HK-2 (cell line): ENCODE results near the gene CABLES1.
"Not testable (repeated sequence)": the region's sequence is repeated elsewhere in the genome, so short reads cannot be mapped to it uniquely, and the experiment has no call there.

Experiments used
- DNase-seq: peaks from one replicate; pipeline ENCODE4 v3.0.0-alpha.2; 2018; ENCODE audit not compliant: unreplicated experiment

The CABLES1 gene, protein sequence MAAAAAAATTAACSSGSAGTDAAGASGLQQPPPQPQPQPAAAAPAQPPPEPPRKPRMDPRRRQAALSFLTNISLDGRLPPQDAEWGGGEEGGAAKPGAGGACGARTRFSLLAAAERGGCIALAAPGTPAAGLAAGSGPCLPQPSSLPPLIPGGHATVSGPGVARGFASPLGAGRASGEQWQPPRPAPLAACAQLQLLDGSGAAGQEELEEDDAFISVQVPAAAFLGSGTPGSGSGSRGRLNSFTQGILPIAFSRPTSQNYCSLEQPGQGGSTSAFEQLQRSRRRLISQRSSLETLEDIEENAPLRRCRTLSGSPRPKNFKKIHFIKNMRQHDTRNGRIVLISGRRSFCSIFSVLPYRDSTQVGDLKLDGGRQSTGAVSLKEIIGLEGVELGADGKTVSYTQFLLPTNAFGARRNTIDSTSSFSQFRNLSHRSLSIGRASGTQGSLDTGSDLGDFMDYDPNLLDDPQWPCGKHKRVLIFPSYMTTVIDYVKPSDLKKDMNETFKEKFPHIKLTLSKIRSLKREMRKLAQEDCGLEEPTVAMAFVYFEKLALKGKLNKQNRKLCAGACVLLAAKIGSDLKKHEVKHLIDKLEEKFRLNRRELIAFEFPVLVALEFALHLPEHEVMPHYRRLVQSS

DNA sequence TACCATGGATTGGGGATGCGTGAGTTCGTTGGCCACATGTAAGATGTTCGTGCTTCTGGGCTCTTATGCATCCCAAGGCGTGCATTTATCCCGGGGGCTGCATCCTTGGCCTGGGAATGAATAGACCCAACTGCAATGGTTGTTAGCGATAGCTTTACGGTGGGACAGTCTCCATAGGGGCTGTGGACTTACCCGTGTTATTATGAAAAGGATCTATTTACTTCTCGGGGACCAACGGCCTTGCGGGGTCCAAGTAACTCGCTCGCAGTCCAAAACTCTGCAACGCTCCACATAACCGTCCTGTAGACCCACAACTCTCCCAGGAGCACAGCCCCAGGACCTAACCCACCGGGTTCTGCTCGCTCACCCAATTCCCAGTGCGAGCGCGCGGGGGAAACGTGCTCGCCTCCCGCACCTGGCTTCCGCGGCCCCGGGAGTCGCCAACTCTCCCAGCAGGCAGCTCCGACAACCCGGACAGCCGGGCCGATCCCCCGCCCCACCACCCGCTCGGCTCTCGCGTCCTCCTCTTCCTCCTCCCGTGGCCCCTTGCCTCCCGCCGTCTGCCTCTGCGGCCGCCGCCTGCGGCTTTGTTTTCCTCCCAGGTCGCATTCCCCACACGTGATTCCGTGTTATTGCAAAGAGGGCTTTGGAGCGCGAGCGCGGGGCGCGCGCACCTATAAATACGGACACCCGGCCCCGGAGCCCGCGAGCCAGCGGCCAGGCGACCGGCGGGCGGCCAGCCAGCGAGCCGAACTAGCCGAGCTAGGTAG lies at the start of gene CABLES1:
Gene CABLES1 (plus strand): TSS at position 706 of the 770 bp plus-strand sequence. CDS start 278 bp downstream, outside the sequence.
- DNase-seq = peak; percentile 59

DNA sequence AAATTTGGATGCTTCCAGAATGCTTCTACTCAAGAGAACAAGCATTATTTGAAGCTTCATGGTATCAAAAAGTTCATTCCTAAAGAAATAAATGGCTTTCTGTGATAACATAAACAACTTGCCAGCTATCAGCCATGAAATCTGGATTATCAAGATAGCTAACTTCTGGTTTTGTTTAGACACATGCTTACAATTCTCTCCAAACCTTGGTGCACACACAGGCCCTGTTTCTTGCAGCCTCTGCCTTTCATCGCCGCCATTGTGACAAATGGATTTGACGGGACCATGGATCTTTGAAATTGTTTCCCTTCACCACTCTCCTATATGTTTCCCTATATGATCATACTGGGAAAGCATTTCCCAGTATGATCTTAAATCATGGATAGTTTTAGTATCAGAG lies 47.9 kb upstream of the CABLES1 start:
- DNase-seq = no peak

DNA sequence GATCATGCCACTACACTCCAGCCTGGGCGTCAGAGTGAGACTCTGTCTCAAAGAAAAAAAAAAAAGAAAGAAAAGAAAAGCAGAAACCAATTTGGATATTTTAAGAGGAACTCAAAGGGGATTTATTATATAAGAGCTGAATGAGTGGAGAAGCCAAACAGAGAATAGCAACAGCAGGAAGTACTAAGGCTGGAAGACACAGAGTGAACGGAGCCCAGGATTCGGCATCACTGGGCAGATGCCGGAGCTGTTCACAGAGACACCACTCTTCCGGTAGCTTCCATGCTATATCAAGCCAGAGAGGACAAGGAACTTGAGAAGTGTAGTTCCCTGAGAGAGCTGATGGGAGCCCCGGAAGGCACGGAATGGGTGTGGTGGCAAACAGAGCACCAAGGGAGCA lies 47.0 kb upstream of the CABLES1 start:
- DNase-seq = no peak

DNA sequence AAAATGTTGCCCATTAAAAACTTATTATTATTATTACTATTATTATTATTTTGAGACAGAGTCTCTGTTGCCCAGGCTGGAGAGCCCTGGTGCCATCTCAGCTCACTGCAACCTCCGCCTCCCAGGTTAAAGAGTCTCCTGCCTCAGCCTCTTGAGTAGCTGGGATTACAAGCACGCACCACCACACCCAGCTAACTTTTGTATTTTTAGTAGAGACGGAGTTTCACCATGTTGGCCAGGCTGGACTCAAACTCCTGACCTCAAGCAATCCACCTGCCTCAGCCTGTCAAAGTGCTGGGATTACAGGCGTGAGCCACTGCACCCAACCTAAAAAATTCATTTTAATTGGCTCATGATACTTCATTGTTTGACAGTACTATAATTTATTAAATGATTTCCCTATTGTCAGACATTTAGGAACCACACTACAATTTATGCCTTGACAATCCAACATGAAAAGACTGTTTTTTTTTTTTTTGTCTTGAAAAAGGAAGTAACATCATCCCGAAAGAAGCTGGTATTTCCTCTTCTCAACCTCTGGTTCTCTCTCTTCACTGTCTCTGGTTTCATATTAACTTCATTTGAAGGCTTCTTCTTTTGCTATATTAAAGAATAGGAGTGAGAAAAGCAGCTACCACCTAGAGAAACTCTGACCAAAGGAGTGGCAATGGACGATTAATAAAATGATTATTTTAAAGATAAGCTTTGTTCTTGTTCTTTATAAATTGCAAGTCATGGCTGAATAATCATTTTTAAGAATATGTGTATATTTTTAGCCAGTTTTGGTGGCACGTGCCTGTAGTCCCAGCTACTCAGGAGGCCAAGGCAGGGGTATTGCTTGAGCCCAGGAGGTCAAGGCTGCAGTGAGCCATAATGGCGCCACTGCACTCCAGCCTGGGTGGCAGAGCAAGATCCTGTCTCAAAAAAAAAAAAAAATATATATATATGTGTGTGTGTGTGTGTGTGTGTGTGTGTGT lies 44.0 kb upstream of the CABLES1 start:
- DNase-seq = not testable (repeated sequence)

DNA sequence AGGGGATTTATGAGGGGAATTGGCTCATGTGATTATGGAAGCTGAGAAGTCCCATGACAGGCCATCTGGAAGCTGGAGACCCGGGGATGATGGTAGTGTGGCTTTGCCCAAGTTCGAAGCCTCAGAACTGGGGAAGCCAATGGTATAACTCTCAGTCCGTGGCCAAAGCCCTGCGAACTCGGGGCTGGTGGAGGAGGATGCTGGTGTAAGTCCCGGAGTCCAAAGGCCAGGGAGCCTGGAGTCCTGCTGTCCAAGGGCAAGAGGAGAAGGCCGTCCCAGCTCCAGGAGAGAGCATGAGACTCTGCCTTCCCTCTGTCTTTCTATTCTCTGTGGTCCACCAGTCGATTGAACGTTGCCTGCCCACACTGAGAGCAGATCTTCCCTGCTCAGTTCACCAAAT lies 43.2 kb upstream of the CABLES1 start:
- DNase-seq = no peak

DNA sequence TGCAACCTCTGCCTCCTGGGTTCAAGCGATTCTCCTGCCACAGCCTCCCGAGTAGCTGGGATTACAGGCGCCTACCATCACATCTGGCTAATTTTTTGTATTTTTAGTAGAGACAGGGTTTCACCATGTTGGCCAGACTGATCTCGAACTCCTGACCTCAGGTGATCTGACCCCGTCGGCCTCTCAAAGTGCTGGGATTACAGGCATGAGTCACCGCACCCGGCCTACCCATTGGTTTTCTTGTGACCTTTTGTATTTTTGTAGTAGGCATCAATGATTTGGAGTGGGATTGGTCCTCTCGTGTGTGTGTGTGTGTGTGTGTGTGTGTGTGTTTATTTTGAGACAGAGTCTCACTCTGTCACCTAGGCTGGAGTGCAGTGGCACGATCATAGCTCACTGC lies 42.2 kb upstream of the CABLES1 start:
- not testable (repeated sequence) for DNase-seq

DNA sequence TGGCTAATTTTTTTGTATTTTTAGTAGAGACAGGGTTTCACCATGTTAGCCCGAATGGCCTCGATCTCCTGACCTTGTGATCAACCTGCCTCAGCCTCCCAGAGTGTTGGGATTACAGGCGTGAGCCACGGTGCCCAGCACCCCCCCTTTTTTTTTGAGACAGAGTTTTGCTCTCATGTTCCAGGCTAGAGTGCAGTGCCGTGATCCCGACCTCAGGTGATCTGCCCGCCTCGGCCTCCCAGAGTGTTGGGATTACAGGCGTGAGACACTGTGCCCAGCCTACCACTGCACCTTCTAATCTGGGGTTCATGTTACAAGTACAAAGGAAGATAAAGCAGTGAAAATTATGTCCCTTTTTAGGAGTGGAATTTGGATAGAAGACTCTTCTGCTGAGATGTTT lies 41.5 kb upstream of the CABLES1 start:
- no peak for DNase-seq

DNA sequence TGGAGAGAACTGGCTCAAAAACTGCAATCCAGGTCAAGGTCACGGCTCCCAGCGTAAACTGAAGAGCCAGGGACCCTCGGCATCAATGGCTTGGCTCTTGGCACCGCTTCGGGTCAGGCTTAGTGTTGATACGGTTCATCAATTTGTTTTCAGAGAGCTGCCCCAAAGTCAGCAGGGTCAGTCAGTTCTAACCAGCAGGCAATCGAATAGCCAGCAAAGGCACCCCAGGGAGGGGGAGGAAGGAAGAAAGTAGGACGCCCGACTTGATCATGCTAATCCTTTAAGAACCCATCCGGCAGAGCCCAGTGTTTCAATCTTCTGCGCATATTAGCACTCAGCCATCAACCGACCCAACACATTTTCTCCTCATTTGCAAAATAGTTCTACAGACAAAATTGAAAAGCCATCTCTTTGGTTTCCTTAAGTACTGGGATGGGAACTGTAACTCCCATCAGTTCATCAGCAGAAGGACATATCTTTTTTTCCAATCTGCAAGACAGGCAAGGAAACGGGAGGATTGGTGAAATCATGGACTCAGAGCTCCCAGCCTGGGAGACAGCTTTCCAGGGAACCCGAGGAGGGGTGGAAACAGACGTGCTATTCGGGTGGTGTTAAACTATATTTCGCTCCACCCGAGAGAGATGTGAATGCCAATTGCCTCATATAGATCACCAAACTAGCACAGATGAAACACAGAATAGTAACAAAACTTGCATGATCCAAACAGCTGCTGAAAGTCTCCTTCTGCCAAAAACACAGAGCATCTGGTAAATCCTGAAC lies 40.7 kb upstream of the CABLES1 start:
- DNase-seq = no peak

DNA sequence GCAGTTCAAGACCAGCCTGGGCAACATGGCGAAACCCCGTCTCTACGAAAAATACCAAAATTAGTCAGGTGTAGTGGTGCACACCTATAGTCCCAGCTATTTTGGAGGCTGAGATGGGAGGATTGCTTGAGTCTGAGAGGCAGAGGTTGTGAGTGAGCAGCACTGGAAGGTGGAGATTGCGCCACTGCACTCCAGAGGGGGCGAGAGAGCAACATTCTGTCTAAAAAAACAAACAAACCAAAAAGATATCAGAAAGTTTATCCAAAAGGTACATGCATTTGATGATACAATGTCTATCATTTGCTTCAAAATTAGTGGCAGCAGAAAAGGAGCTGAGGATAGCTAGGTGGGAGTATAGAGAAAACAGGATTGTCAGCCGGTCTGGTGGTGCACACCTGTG lies 39.8 kb upstream of the CABLES1 start:
- no peak for DNase-seq

DNA sequence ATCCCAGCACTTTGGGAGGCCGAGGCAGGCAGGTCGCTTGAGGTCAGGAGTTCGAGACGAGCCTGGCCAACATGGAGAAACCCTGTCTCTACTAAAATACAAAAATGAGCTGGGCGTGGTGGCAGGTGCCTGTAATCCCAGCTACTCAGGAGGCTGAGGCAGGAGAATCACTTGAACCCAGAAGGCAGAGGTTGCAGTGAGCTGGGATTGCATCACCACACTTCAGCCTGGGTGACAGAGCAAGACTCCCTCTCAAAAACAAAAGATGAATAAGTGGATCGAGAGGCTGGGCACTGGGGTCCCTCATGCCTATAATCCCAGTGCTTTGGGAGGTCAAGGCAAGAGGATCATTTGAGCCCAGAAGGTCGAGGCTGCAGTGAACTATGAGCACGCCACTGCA lies 38.3 kb upstream of the CABLES1 start:
- not testable (repeated sequence) for DNase-seq

DNA sequence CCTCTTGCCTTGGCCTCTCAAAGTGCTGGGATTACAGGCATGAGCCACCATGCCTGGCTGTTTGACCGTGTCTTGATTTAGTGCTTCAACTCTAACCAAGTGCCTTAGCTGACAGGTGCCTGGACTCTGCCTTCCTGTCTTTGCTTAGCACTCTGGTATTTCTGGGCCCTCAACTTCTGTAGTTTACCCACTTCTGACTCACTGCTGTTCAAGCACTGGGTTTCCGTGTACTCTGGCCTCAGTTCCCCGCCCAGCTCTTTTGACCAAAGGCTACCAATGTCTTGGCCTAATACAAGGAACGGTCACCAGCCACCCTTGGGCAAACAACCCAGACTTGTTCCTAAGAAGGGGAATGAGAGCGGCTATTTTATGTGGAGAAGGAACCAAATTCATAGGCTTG lies 35.7 kb upstream of the CABLES1 start:
- no peak for DNase-seq

DNA sequence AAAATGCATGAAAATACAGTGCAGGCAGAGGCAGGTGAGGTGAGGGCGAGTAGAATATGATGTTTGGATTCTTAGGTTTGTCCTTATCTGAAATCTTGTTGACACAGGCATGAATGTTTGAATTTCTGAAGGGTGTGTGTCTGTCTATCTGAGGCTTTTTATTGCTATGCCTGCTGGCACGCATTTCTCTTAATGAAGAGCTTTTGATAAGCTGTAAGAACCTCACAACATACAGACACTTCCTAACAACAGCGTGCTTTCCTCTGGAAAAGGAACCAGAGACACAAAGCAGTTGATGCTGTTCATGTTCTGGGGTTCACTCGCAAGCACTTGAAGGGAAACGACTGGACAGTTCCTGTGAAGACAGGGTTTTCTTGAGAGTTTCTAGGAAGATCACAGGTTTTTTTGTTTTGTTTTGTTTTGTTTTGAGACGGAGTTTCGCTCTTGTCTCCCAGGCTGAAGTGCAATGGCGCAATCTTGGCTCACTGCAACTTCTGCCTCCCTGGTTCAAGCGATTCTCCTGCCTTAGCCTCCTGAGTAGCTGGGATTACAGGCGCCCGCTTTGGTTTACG lies 33.3 kb upstream of the CABLES1 start:
- no peak for DNase-seq

DNA sequence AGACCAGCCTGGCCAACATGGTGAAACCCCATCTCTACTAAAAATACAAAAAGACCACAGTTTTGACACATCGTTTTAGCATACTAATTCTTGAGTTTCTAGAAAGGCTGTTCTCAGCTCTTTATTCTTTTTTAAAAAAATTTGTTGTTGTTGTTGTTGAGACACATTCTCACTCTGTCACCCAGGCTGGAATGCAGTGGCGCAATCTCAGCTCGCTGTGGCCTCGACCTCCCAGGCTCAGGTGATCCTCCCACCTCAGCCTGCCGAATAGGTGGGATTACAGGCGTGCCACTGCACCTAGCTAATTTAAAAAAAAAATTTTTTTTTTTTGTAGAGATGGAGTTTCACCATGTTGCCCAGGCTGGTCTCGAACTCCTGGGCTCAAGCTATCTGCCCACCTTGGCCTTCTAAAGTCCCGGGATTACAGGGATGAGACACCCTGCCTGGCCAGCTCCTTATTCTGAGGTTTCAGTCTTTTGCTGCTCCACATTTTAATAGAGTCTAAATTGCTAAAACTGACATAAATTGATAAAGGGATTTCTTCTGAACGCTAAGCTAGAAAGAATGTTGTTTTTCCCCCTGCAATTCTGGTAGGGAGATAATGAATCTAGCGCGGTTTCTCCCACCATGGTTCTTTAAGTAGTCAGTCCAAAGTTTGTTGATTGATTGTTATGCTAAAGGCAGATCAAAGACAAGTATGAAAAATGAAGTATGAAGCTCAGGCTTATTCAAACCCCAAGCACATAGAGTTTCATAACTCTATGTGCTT lies 32.6 kb upstream of the CABLES1 start:
- DNase-seq = no peak

DNA sequence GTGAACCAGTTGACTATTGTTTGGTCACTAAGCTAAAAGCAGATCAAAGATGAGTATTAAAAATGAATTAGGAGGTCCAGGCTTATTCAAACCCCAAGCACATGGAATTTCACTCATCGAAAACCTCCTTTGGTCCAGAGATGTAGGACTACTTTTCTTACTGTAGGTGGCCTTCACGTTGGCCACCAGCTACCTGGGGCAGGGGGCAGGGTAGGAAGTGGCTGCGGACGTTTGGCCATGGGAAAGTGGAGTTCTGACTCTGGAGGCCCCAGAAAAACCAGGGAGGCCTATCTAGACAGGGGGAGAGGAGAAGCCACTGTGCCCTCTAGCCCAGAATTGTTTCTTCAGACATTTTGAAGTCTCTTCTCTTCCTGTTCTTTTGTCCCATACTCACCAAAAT lies 31.8 kb upstream of the CABLES1 start:
- no peak for DNase-seq

DNA sequence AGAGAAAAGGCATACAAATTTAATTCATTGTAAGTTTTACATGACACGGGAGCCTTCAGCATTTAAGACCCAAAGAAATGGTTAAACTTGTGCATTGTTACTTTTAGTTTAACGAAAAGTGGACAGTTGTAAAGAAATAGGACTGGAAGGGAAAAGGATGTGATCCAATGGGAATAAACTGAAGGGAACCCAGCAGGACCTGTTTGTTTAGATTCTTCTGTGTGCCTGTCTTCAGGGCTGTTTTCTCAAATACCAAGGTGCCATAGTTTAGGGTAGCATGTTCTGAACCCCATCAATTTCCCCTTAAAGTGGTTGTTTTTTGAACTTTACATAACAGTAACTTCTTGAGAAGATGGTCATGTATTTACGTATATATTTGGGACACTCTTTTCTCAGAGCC lies 30.3 kb upstream of the CABLES1 start:
- DNase-seq = no peak

DNA sequence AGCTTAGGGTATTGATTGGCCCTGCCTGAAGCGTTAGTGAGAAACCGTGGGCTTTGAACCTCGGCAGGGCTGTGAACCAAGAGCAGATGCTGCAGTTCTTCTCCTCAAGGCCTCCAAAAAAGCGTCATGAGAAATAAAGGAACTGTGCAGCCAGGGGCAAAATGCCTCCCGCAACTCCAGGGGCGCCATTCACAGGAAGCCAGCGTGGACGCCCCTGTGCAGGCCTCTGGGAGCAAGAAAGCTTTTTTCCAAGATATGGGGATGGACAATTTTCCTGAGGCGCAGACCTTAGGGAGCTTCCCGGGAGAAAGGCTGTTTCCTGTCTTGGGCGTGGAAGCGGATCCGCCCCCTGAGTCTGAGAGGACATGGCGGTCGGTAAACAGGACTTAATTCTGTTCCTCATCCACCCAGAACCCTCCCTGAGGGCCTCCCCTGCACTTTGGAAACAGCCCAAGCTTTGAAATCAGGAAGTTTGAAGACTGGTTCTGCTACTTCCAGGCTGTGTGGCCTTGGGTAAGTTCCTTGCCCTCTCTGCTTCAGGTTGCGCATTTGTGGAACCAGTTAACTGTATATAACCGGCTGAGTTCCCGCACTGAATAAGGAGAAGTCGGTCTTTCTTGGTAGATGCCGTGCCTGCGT lies 29.6 kb upstream of the CABLES1 start:
- no peak for DNase-seq

DNA sequence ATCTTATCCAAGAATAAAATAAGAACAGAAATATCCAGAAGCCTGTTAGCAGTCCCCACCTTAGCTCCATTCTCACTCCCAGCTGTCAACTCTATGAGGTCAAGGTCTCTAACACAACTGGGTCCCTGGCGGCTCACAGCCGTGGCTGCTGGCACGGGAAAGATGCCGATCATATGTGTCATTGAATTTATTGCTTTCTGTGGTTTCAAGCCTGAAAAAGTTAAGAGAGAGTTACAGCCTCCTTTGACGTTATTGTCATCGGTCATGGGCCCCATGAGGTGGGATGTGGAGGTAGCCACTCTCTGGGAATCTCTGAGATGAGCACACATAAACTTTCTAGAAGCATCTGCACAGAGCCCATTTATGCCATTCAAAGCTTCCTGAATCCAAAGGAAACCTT lies 28.7 kb upstream of the CABLES1 start:
- DNase-seq = peak; percentile 76

DNA sequence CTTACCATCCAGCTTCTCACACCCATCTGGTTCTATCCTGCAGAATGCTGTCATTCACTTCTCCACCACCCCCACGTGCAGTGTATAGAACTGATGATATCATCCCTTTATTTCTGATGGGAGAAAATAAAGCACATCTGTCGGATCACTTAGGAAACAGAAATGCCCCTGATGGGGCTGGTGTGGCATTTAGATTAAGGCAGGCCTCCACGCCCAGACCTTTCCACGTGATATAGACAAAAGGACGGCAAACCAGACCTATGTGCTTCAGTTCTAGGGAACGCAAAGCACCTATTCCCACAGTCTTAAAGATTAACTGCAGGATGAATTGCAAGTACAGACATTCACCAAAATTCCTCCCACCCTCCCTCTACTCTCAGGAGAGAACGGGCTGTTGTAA lies 27.6 kb upstream of the CABLES1 start:
- no peak for DNase-seq

DNA sequence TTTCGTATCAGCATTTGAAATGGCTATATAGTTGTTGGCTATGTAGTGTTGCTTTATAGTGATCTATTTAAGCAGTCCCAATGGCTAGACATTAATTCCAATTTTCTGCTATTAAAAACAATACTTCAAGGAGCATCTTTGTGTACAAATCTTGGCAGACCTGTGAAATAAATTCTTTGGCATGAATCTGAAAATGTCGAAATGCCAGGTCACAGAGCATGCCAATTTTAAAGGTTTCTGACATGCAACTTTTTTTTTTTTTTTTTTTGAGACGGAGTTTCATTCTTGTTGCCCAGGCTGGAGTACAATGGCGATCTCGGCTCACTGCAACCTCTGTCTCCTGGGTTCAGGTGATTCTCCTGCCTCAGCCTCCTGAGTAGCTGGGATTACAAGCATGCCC lies 26.8 kb upstream of the CABLES1 start:
- DNase-seq = no peak
